VCaP (cell line): ENCODE data around the gene UXT.
"Not testable (repeated sequence)": the region's sequence is repeated elsewhere in the genome, so short reads cannot be mapped to it uniquely, and the experiment has no call there.

Experiments used
- H3K27ac ChIP-seq: fragments of 450-650 bp; 2 replicates; pipeline ENCODE4 v1.5.1; 2017
- TF ChIP-seq, protein P1 (sequence below): fragments of 450-650 bp; conservative IDR thresholded peaks from 2 replicates; pipeline ENCODE4 v1.5.1; 2017; ENCODE audit warnings: mild to moderate bottlenecking, moderate library complexity

Gene UXT

GRCh38 chrX:47611926-47612325 is 47.1 kb downstream of the UXT start:
- TF ChIP-seq, protein P1, sequence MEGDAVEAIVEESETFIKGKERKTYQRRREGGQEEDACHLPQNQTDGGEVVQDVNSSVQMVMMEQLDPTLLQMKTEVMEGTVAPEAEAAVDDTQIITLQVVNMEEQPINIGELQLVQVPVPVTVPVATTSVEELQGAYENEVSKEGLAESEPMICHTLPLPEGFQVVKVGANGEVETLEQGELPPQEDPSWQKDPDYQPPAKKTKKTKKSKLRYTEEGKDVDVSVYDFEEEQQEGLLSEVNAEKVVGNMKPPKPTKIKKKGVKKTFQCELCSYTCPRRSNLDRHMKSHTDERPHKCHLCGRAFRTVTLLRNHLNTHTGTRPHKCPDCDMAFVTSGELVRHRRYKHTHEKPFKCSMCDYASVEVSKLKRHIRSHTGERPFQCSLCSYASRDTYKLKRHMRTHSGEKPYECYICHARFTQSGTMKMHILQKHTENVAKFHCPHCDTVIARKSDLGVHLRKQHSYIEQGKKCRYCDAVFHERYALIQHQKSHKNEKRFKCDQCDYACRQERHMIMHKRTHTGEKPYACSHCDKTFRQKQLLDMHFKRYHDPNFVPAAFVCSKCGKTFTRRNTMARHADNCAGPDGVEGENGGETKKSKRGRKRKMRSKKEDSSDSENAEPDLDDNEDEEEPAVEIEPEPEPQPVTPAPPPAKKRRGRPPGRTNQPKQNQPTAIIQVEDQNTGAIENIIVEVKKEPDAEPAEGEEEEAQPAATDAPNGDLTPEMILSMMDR = no peak
- no peak overlapping the region for H3K27ac ChIP-seq

GRCh38 chrX:47611489-47611888 is 47.5 kb downstream of the UXT start:
- H3K27ac ChIP-seq = no peak overlapping the region
- TF ChIP-seq, protein P1 = no peak

GRCh38 chrX:47610511-47610910 is 48.5 kb downstream of the UXT start:
- no peak overlapping the region for H3K27ac ChIP-seq
- TF ChIP-seq, protein P1 = no peak

DNA sequence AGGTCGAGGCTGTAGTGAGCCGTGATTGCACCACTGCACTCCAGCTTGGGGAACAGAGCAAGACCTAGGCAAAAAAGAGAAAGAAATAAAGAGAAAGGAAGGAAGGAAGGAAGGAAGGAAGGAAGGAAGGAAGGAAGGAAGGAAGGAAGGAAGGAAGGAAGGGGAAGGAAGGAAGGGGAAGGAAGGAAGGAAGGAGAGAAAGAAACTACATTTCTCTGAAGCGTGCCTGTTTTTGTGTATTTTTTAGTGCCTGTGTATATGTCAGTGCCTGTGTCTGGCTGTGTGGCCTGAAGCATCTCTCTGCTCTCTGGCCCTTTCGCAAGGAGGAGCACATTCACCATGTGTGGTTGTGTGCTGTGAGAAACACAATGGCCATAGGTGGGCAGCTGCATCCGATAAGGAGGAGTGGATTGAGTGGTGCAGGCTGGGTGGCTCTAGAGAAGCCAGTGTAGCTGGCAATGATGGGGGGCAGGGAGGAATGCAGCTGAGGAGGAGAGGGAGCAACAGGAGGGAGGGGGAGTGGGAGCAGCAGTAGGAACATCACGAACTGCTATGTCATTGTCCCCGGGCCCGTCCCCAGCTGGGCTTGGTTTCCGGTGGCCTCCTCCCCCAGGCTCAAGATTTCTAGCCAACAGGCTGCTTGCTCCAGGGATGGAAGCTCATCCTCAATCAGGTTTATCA is 50.7 kb downstream of the UXT start:
- H3K27ac ChIP-seq = no peak overlapping the region
- TF ChIP-seq, protein P1 = no peak

- TF ChIP-seq, protein P1 = no peak
- no peak overlapping the region for H3K27ac ChIP-seq
Measured at GRCh38 chrX:47607091-47607490, 51.9 kb downstream of the UXT start.

- TF ChIP-seq, protein P1 = no peak
- no peak overlapping the region for H3K27ac ChIP-seq
Measured at GRCh38 chrX:47605024-47605423, 54.0 kb downstream of the UXT start.

- not testable (repeated sequence) for H3K27ac ChIP-seq
Measured at GRCh38 chrX:47603125-47603524, 55.9 kb downstream of the UXT start.
